Tibial artery (tissue), 4 donors: ENCODE measurements around the gene NGDN.

Experiments
- DNase-seq, 2 donors: peaks; one replicate each; pipeline ENCODE4 v3.0.0-alpha.2; 2019
- H3K27ac ChIP-seq, 2 donors: fragments of 200-600 bp; sonication (generic) in 1 of 2; 1 replicate in 1 of 2; 2 replicates in 1 of 2; pipeline ENCODE4 v1.5.1; 2018 to 2019; ENCODE audit warnings: mild to moderate bottlenecking in 1 of 2
- H3K27me3 ChIP-seq, 2 donors: fragments of 200-600 bp; sonication (generic) in 1 of 2; one replicate each; pipeline versions ENCODE4 v1.5.1 to v1.6.0; 2016 to 2019
- H3K36me3 ChIP-seq, 3 donors: fragments of 200-600 bp; sonication (generic) in 2 of 3; one replicate each; pipeline ENCODE4 v1.5.1; 2016 to 2019; ENCODE audit warnings: mild to moderate bottlenecking in 2 of 3
- H3K4me1 ChIP-seq, 4 donors: fragments of 200-600 bp; sonication (generic) in 2 of 4; 1 replicate in 3 of 4; 2 replicates in 1 of 4; pipeline ENCODE4 v1.5.1; 2016 to 2019
- H3K4me3 ChIP-seq, 2 donors: fragments of 200-600 bp; sonication (generic) in 1 of 2; 1 replicate in 1 of 2; 2 replicates in 1 of 2; pipeline ENCODE4 v1.5.1; 2018 to 2019; ENCODE audit warnings: mild to moderate bottlenecking in 2 of 2
- H3K9me3 ChIP-seq, 3 donors: fragments of 200-600 bp; sonication (generic) in 1 of 3; one replicate each; pipeline ENCODE4 v1.5.1; 2016 to 2019
- intact Hi-C: fragments of 100-400 bp; cut with DNase I; formaldehyde crosslinking; loops from one replicate; pipeline ENCODE4 v1.15.0; 2023; ENCODE audit warnings: low total_unique reads
- TF ChIP-seq, protein P1 (sequence below), 2 experiments: fragments of 200-600 bp in 1 of 2; fragments of 450-650 bp in 1 of 2; IDR thresholded peaks; one replicate each; pipeline ENCODE4 v1.5.1; 2017 to 2019; ENCODE audit warnings: antibody characterized with exemption in 2 of 2, mild to moderate bottlenecking in 1 of 2, moderate library complexity in 1 of 2

Gene NGDN

DNA sequence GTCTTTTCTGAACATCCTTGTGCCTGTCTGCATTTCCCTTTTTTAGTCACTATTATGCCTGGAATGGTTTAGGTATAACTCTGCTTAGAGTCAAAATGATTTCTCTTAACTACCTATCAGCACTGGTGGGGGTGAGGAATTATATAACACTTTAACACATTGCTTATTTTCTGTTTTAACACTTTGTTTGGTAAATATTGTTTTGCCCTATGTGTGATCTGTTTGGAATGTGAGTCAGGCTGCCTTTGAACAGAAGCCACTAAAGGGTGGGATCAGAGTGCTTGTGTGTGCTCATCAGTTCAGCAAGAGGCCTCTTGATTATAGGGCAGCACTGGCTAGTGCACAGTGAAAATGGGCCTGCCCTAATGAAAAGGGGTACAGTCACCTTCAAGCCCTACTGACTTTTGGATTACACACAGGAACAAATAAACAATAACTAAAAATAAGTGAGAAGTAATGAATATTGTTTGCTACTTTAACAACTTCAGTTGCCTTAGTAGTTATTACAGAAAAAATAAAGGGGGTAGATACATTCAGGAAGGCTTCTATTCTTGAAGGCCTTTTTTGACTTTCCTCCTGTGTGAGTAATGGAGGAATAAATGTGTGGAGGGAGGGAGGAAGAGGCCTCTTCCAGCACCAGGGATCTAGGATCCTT, 23.2 kb downstream of the NGDN start:
- intact Hi-C loops = no loop called here
- Histone ChIP-seq H3K4me3 (no peak overlapping the region), H3K27me3 (no peaks in the 10 kb centered on the region), H3K4me1 (no peaks in the 10 kb centered on the region), H3K36me3 (peaks cover 0 to 25% (median 0%) of the 10 kb centered on the region in 3 donors), H3K27ac (no peak overlapping the region), H3K9me3 (no peaks in the 10 kb centered on the region)
- TF ChIP-seq, protein P1, sequence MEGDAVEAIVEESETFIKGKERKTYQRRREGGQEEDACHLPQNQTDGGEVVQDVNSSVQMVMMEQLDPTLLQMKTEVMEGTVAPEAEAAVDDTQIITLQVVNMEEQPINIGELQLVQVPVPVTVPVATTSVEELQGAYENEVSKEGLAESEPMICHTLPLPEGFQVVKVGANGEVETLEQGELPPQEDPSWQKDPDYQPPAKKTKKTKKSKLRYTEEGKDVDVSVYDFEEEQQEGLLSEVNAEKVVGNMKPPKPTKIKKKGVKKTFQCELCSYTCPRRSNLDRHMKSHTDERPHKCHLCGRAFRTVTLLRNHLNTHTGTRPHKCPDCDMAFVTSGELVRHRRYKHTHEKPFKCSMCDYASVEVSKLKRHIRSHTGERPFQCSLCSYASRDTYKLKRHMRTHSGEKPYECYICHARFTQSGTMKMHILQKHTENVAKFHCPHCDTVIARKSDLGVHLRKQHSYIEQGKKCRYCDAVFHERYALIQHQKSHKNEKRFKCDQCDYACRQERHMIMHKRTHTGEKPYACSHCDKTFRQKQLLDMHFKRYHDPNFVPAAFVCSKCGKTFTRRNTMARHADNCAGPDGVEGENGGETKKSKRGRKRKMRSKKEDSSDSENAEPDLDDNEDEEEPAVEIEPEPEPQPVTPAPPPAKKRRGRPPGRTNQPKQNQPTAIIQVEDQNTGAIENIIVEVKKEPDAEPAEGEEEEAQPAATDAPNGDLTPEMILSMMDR (IDR thresholded peaks at IDR 0.05) = no peak
- no peak for DNase-seq

DNA sequence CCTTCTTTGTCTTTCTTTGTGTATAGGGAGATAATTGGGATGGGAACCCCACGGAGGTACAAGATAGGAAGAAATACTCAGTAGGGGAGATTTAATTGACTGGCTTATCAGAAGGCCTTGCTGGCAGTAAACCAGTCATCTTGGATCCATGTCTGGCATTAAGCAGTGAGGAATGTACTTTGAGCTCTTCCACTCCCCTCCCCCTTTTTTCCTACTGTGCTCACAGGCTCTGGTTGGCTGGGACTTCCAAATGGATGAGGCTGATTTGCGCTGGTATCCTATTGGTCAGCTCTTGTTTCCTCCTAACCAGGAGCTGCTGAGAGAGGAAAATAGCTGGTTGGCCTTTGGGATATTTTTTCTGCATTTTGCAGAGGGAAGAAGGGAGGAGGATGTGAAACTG, 24.7 kb downstream of the NGDN start:
- DNase-seq = no peak
- no peak overlapping the region for H3K27ac ChIP-seq
- TF ChIP-seq, protein P1 (IDR thresholded peaks at IDR 0.05) = no peak
- H3K36me3 ChIP-seq = peaks cover 0 to 11% (median 0%) of the 10 kb centered on the region in 3 donors
- H3K4me1 ChIP-seq = no peaks in the 10 kb centered on the region
- intact Hi-C loops = no loop called here
- no peak overlapping the region for H3K4me3 ChIP-seq
- H3K9me3 ChIP-seq = no peaks in the 10 kb centered on the region
- H3K27me3 ChIP-seq = no peaks in the 10 kb centered on the region

DNA sequence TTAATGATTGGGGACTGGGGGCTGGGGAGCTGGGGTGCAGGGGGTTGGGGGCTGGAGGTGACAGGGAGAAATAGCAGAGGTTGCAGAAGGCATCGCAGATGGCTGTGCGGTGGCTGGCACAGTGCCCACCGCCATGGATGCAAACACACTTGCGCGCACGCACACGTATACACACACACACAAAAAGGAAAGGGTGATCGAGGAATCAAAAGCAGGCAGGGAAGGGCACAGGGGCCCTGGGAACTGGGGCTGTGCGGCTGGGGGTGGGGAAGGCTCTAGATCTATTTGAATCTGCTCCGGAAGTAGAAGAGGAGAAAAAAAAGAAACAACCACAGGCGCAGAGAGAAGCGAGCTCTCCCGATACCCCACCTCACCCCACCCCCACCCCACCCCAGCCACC, 42.7 kb downstream of the NGDN start:
- H3K4me3 ChIP-seq = no peak overlapping the region

DNA sequence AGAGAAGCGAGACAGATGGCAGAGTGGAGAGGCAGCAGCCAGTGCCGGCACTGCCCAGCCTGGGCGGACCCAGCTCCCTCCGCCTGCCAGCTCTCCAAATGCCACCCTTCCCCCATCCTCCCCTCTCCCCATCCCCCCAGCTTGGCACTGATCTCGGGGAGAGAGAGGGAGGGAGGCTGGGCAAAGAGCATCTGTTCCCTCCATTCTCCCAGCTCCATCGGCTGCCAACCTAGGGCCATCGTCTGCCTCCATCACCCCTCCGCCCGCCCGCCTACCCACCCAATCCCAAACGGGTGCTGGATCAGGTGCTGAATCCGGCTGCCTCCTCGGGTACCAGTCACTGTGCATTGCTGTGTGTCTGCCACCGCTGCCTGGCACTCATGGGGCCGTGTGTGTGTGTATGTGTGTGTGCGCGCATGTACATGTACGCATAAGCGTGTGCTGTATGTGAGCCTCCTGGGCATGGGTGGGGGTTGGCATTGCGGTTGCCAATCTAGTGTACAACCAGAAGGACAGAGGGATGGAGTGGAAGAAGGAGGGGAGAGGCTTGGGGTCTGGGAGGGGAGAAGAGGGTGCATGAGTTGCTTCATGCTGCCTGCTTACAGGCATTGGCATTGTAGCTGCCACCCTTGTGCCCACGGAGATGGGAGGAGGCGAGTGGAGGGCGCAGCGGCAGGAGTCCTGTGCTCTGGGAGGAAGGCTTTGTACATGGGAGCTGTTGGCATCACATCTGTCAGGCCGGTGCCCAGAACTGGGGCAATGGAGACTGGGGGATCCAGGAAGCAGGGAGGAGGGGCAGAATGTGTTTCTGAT, 43.7 kb downstream of the NGDN start:
- intact Hi-C loops = no loop called here
- H3K27ac ChIP-seq = no peak overlapping the region
- no peaks in the 10 kb centered on the region for H3K4me1 ChIP-seq
- no peaks in the 10 kb centered on the region for H3K9me3 ChIP-seq
- DNase-seq = no peak
- no peak overlapping the region for H3K4me3 ChIP-seq
- H3K27me3 ChIP-seq = no peaks in the 10 kb centered on the region
- TF ChIP-seq, protein P1 (IDR thresholded peaks at IDR 0.05) = no peak
- no peaks in the 10 kb centered on the region for H3K36me3 ChIP-seq

More for the DNA sequence above, 42.7 kb downstream of the NGDN start:
- Histone ChIP-seq H3K4me1 (no peaks in the 10 kb centered on the region), H3K27ac (no peak overlapping the region), H3K27me3 (no peaks in the 10 kb centered on the region), H3K9me3 (no peaks in the 10 kb centered on the region), H3K36me3 (no peaks in the 10 kb centered on the region)
- intact Hi-C loops = no loop called here
- TF ChIP-seq, protein P1 (IDR thresholded peaks at IDR 0.05) = no peak
- DNase-seq = no peak

DNA sequence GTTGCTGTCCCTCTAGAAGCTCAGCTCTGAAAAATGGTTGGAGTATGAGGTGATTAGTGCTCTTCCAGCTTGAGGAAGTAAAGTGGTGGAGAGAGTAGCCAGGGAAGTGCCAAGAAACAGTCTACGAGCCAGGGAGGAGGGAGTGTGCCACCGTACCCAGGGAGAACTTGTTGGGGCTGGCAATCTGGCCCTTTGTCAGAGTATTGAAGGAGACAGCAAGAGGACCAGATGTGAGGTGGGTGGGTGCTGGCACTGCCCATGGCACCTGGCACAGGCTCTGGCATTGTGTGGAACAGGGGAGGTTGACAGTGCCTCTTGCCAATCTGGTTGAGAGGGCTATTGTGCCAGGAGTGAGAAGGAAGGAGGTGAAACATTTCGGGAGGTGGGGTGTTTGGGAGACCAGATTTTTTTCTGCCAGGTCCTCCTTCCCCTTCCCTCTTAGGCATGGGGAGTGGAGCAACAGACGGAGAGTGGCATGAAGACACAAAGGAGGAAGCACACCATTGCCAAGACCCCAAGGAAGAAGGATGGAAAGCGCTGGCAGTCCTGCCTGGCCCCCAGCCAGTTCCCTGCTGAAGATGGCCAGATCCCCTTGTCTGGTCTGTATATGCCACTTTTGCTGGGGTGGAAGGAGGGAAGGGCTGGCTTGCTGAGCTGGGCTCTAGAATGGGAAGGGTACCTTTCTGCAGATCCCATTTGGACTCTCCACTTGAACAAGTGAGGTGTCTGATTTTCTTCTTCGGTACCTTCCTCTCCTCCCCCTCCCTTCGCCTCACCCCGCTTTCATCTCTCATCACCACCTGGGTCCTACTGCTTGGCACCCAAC, 44.5 kb downstream of the NGDN start:
- H3K4me3 ChIP-seq = no peak overlapping the region
- H3K9me3 ChIP-seq = no peaks in the 10 kb centered on the region
- intact Hi-C loops = no loop called here
- TF ChIP-seq, protein P1 (IDR thresholded peaks at IDR 0.05) = no peak
- DNase-seq = no peak
- no peak overlapping the region for H3K27ac ChIP-seq
- no peaks in the 10 kb centered on the region for H3K36me3 ChIP-seq
- H3K27me3 ChIP-seq = no peaks in the 10 kb centered on the region
- no peaks in the 10 kb centered on the region for H3K4me1 ChIP-seq
